ENCODE measurements around the gene ARHGAP10. TPM values are rescaled to one million over a fixed set of nuclear protein-coding genes. Genes with fewer than 3 reads are reported as not detected.
A peak's percentile ranks its signal among the peaks of the same experiment; 100 is the strongest.

The ARHGAP10 gene
- total RNA-seq: 111 to 119 TPM (median 111 TPM) in 3 replicates
- long read RNA-seq, transcript ARHGAP10-201 (23 exons, 3,299 nt): major isoform, 60 of 114 reads
- long read RNA-seq, partial matches to known transcripts: 5 of 114 reads
- long read RNA-seq, other reads (novel, unspliced or antisense): 49 of 114 reads

GRCh38 chr4:147731580-147732517, at the start of gene ARHGAP10:
ARHGAP10 (plus strand) TSS chr4:147732088; CDS start chr4:147732302, 214 bp downstream.
- no peak for TF ChIP-seq CTCF (IDR thresholded peaks at IDR 0.05)
- Mint-ChIP-seq H3K4me3 (ENCODE audit: unreplicated experiment) (peak within 1 kb of the TSS; percentile 94), H3K27me3 (ENCODE audit: low read depth) (no peaks in the 10 kb centered on the region), H3K27ac (ENCODE audit: unreplicated experiment) (peak within 1 kb of the TSS; percentile 94), H3K9me3 (ENCODE audit: low read depth) (no peaks in the 10 kb centered on the region), H3K36me3 (ENCODE audit: low read depth) (peaks cover 6% of the 10 kb centered on the region), H3K4me1 (ENCODE audit: low read depth) (peaks cover 42% of the 10 kb centered on the region)
- no peak for DNase-seq (ENCODE audit: low spot score)

GRCh38 chr4:147682755-147683154, 49.1 kb upstream of the ARHGAP10 start:
- no peak for TF ChIP-seq CTCF (IDR thresholded peaks at IDR 0.05)
- DNase-seq (ENCODE audit: low spot score): no peak
- peak overlapping the region; percentile 99 for H3K27ac Mint-ChIP-seq (ENCODE audit: unreplicated experiment)

GRCh38 chr4:147683188-147683591, 48.7 kb upstream of the ARHGAP10 start:
- peaks cover 37% of the 10 kb centered on the region for H3K4me1 Mint-ChIP-seq (ENCODE audit: low read depth)
- peak overlapping the region; percentile 99 for H3K27ac Mint-ChIP-seq (ENCODE audit: unreplicated experiment)
- no peak for DNase-seq (ENCODE audit: low spot score)
- no peaks in the 10 kb centered on the region for H3K27me3 Mint-ChIP-seq (ENCODE audit: low read depth)
- H3K4me3 Mint-ChIP-seq (ENCODE audit: unreplicated experiment): peak overlapping the region; percentile 82
- no peak for TF ChIP-seq CTCF (IDR thresholded peaks at IDR 0.05)
- H3K36me3 Mint-ChIP-seq (ENCODE audit: low read depth): peaks cover 4% of the 10 kb centered on the region
- H3K9me3 Mint-ChIP-seq (ENCODE audit: low read depth): no peaks in the 10 kb centered on the region

More at GRCh38 chr4:147682755-147683154, 49.1 kb upstream of the ARHGAP10 start:
- Mint-ChIP-seq H3K4me3 (ENCODE audit: unreplicated experiment) (peak overlapping the region; percentile 82), H3K9me3 (ENCODE audit: low read depth) (no peaks in the 10 kb centered on the region), H3K27me3 (ENCODE audit: low read depth) (no peaks in the 10 kb centered on the region), H3K4me1 (ENCODE audit: low read depth) (peaks cover 42% of the 10 kb centered on the region), H3K36me3 (ENCODE audit: low read depth) (peaks cover 4% of the 10 kb centered on the region)

GRCh38 chr4:147683717-147684700, 47.9 kb upstream of the ARHGAP10 start, which contains the start of gene PRMT9:
PRMT9 (minus strand) TSS chr4:147684163; CDS start chr4:147683987, 176 bp downstream.
- peak; percentile 6 for TF ChIP-seq CTCF (IDR thresholded peaks at IDR 0.05)
- peak; percentile 96 for DNase-seq (ENCODE audit: low spot score)
- no peaks in the 10 kb centered on the region for H3K27me3 Mint-ChIP-seq (ENCODE audit: low read depth)
- H3K4me3 Mint-ChIP-seq (ENCODE audit: unreplicated experiment): peak within 1 kb of the TSS; percentile 82
- H3K9me3 Mint-ChIP-seq (ENCODE audit: low read depth): no peaks in the 10 kb centered on the region
- H3K4me1 Mint-ChIP-seq (ENCODE audit: low read depth): peaks cover 29% of the 10 kb centered on the region
- H3K36me3 Mint-ChIP-seq (ENCODE audit: low read depth): peaks cover 1% of the 10 kb centered on the region
- peak within 1 kb of the TSS; percentile 99 for H3K27ac Mint-ChIP-seq (ENCODE audit: unreplicated experiment)

Measured in chondrocyte (in vitro differentiated cells).